ENCODE measurements around the gene CHTF18. TPM values are rescaled to one million over a fixed set of nuclear protein-coding genes. Genes with fewer than 3 reads are reported as not detected.
"Not testable (repeated sequence)": the region's sequence is repeated elsewhere in the genome, so short reads cannot be mapped to it uniquely, and the experiment has no call there.

Gene CHTF18
- total RNA-seq, 1 donor from 2014 or later, result 142 TPM

DNA sequence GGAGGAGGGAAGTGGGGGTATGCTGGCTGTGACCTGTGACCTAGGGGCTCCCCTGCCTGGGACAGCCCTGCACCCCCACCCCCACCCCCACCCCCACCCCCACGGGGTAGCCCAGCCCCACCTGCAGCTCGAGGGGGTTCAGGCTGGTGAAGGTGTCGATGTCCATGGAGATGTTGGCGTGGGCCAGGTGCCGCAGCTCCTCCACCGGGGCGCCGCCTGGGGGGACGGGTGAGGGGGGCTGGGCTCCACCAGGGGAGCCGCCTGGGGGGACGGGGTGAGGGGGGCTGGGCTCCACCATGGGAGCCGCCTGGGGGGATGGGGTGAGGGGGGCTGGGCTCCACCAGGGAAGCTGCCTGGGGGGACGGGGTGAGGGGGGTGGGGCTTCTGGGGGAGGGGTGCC is 18.0 kb upstream of the CHTF18 start:
- no peaks in the 10 kb centered on the region for H3K9me3 Mint-ChIP-seq
- H3K36me3 Mint-ChIP-seq (ENCODE audit: low read depth), result no peaks in the 10 kb centered on the region
- intact Hi-C loops (cut with micrococcal nuclease), result no loop called here

GRCh38 chr16:772959-773358 is 15.5 kb upstream of the CHTF18 start:
- H3K9me3 Mint-ChIP-seq, result no peaks in the 10 kb centered on the region
- H3K27me3 Mint-ChIP-seq (ENCODE audit: insufficient read depth), result no peaks in the 10 kb centered on the region
- H3K4me3 Mint-ChIP-seq, result no peak overlapping the region
- H3K27ac Mint-ChIP-seq, result no peak overlapping the region
- intact Hi-C loops (cut with micrococcal nuclease), result no loop called here
- H3K4me1 Mint-ChIP-seq (ENCODE audit: low read depth), result no peaks in the 10 kb centered on the region
- no peak for DNase-seq (ENCODE audit: low spot score)
- no peaks in the 10 kb centered on the region for H3K36me3 Mint-ChIP-seq (ENCODE audit: low read depth)

More for the DNA sequence above, 18.0 kb upstream of the CHTF18 start:
- Mint-ChIP-seq H3K27me3 (ENCODE audit: insufficient read depth) (no peaks in the 10 kb centered on the region), H3K4me1 (ENCODE audit: low read depth) (no peaks in the 10 kb centered on the region), H3K27ac (no peak overlapping the region), H3K4me3 (no peak overlapping the region)
- DNase-seq (ENCODE audit: low spot score), result no peak

- DNase-seq (ENCODE audit: low spot score), result no peak
- H3K36me3 Mint-ChIP-seq (ENCODE audit: low read depth), result no peaks in the 10 kb centered on the region
- H3K27me3 Mint-ChIP-seq (ENCODE audit: insufficient read depth), result no peaks in the 10 kb centered on the region
- no peak overlapping the region for H3K27ac Mint-ChIP-seq
- H3K4me1 Mint-ChIP-seq (ENCODE audit: low read depth), result no peaks in the 10 kb centered on the region
- intact Hi-C loops (cut with micrococcal nuclease), result no loop called here
- no peaks in the 10 kb centered on the region for H3K9me3 Mint-ChIP-seq
- H3K4me3 Mint-ChIP-seq, result no peak overlapping the region
These were observed 14.1 kb upstream of the CHTF18 start for GRCh38 chr16:774086-775001.

DNA sequence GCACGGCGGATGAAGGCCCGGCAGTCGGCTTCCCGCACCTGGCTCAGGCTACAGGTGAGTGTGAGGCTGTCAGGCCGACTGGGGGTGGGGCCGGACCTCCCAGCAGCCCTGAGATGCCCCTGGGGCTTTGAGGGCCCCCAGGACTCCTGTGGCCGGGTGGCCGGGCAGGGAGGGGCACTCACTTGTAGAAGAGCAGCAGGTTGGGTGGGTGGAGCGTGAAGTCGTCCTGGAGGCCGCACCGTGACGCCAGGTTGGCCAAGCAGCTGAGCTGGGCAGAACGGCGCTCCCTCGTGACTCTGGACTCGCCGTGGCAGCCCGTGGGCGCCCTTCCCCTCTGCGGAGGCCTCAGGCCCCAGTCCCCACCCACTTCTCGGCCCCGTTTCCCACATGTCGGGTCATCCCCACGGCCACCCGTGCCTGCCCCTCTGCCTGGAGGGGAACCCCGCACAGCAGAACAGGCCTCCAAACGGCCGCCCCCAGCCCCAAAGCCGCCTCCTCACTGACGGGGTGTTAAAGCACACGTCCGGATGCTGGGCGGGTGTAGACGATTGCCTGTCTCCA is 13.1 kb upstream of the CHTF18 start:
- no peak overlapping the region for H3K4me3 Mint-ChIP-seq
- H3K9me3 Mint-ChIP-seq, result no peaks in the 10 kb centered on the region
- H3K4me1 Mint-ChIP-seq (ENCODE audit: low read depth), result no peaks in the 10 kb centered on the region
- intact Hi-C loops (cut with micrococcal nuclease), result no loop called here
- no peak overlapping the region for H3K27ac Mint-ChIP-seq
- H3K36me3 Mint-ChIP-seq (ENCODE audit: low read depth), result no peaks in the 10 kb centered on the region
- H3K27me3 Mint-ChIP-seq (ENCODE audit: insufficient read depth), result no peaks in the 10 kb centered on the region
- no peak for DNase-seq (ENCODE audit: low spot score)

GRCh38 chr16:776298-776697 is 12.1 kb upstream of the CHTF18 start:
- H3K9me3 Mint-ChIP-seq; H3K4me3 Mint-ChIP-seq; DNase-seq (ENCODE audit: low spot score); H3K27me3 Mint-ChIP-seq (ENCODE audit: insufficient read depth); H3K36me3 Mint-ChIP-seq (ENCODE audit: low read depth); H3K4me1 Mint-ChIP-seq (ENCODE audit: low read depth); intact Hi-C loops (cut with micrococcal nuclease); H3K27ac Mint-ChIP-seq: not testable (repeated sequence)

DNA sequence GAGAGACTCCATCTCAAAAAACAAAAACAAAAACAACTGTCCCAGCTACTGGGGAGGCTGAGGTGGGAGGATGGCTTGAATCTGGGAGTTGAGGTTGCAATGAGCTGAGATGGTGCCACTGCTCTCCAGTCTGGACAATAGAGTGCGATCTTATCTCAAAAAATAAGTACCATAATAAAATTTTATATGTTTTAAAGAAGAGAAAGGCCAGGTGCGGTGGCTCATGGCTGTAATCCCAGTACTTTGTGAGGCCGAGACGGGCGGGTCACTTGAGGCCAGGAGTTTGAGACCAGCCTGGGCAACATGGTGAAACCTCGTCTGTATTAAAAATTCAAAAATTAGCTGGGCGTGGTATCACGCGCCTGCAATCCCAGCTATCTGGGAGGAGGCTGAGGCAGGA is 11.6 kb upstream of the CHTF18 start:
- no peak for DNase-seq (ENCODE audit: low spot score)
- Mint-ChIP-seq H3K4me1 (ENCODE audit: low read depth) (no peaks in the 10 kb centered on the region), H3K36me3 (ENCODE audit: low read depth) (no peaks in the 10 kb centered on the region), H3K27ac (no peak overlapping the region), H3K4me3 (no peak overlapping the region), H3K9me3 (no peaks in the 10 kb centered on the region), H3K27me3 (ENCODE audit: insufficient read depth) (no peaks in the 10 kb centered on the region)
- intact Hi-C loops (cut with micrococcal nuclease), result no loop called here

DNA sequence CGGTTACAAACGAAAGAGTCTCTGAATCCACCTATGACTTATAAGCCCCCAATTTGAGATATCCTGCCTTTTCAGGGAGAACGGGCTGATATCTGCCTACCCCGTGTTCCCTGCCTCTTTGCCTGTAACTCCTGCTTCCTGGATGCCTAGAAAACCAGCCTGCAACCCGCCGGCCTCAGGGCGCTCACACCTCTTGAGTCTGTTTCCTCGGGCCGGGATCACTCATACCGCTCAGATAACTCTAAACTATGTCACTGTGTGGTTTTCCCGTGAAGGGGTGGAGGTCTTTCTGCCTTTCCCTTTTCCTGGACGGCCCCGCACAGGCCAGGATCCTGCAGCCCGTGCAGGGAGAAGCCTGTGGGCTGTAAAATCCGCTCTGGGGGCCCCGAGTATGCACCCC is 10.6 kb upstream of the CHTF18 start:
- no peak for DNase-seq (ENCODE audit: low spot score)
- Mint-ChIP-seq H3K9me3 (no peaks in the 10 kb centered on the region), H3K36me3 (ENCODE audit: low read depth) (no peaks in the 10 kb centered on the region), H3K27ac (no peak overlapping the region), H3K27me3 (ENCODE audit: insufficient read depth) (no peaks in the 10 kb centered on the region), H3K4me3 (no peak overlapping the region), H3K4me1 (ENCODE audit: low read depth) (no peaks in the 10 kb centered on the region)
- intact Hi-C loops (cut with micrococcal nuclease), result no loop called here

DNA sequence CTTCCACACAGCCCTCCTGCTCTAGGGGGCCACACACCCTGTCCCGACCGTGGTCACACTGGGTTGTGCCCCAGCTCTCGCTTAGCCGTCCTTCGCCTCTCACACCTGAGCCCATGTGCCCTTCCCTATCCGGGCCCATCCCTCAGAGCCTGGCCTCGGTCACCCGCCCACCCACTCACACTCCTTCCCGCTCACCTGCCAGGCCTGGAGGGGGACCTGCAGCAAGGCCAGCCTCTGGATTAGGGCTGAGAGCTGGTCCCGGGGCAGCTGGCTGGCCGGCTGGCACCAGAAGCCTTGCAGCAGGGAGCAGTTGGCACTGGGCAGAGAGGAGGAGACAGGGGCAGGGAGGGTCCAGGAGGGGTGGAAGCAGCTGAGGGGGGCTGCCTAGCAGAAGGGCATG is 10.0 kb upstream of the CHTF18 start:
- Mint-ChIP-seq H3K4me1 (ENCODE audit: low read depth) (no peaks in the 10 kb centered on the region), H3K36me3 (ENCODE audit: low read depth) (no peaks in the 10 kb centered on the region), H3K27me3 (ENCODE audit: insufficient read depth) (no peaks in the 10 kb centered on the region), H3K4me3 (no peak overlapping the region), H3K9me3 (no peaks in the 10 kb centered on the region), H3K27ac (no peak overlapping the region)
- intact Hi-C loops (cut with micrococcal nuclease), result no loop called here
- DNase-seq (ENCODE audit: low spot score), result no peak

DNA sequence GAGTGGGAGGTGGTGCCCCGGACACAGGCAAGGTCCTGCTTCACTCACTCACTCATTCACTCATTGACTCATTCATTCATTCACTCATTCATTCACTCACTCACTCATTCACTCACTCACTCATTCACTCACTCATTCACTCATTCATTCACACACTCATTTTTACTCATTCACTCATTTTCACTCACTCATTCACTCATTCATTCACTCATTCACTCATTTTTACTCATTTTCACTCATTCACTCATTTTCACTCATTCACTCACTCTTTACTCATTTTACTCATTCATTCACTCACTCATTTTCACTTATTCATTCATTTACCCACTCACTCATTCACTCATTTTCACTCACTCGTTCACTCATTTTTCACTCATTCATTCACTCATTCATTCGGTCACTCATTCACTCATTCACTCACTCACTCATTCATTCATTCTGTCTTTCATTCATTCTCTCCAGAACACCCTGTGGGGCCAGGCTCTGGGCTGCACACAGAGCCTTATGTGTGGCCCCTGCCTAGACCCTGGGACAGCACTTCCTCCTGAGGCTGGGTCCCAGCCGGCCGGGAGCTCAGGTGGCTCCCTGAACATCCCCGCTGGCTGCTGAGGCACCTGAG is 9.4 kb upstream of the CHTF18 start:
- Mint-ChIP-seq H3K27me3 (ENCODE audit: insufficient read depth) (no peaks in the 10 kb centered on the region), H3K36me3 (ENCODE audit: low read depth) (no peaks in the 10 kb centered on the region), H3K4me3 (no peak overlapping the region), H3K27ac (no peak overlapping the region), H3K9me3 (no peaks in the 10 kb centered on the region), H3K4me1 (ENCODE audit: low read depth) (no peaks in the 10 kb centered on the region)
- intact Hi-C loops (cut with micrococcal nuclease), result no loop called here
- DNase-seq (ENCODE audit: low spot score), result no peak

- intact Hi-C loops (cut with micrococcal nuclease), result no loop called here
- Mint-ChIP-seq H3K4me1 (ENCODE audit: low read depth) (no peaks in the 10 kb centered on the region), H3K27me3 (ENCODE audit: insufficient read depth) (no peaks in the 10 kb centered on the region), H3K4me3 (no peak overlapping the region), H3K9me3 (no peaks in the 10 kb centered on the region), H3K36me3 (ENCODE audit: low read depth) (no peaks in the 10 kb centered on the region), H3K27ac (no peak overlapping the region)
- DNase-seq (ENCODE audit: low spot score), result no peak
These were observed 8.9 kb upstream of the CHTF18 start for GRCh38 chr16:779561-779960.

- Mint-ChIP-seq H3K4me3 (no peak overlapping the region), H3K36me3 (ENCODE audit: low read depth) (no peaks in the 10 kb centered on the region), H3K27ac (no peak overlapping the region), H3K4me1 (ENCODE audit: low read depth) (no peaks in the 10 kb centered on the region), H3K9me3 (no peaks in the 10 kb centered on the region), H3K27me3 (ENCODE audit: insufficient read depth) (no peaks in the 10 kb centered on the region)
- intact Hi-C loops (cut with micrococcal nuclease), result no loop called here
- no peak for DNase-seq (ENCODE audit: low spot score)
These were observed 8.1 kb upstream of the CHTF18 start for GRCh38 chr16:780296-780695.

- Mint-ChIP-seq H3K4me1 (ENCODE audit: low read depth) (no peaks in the 10 kb centered on the region), H3K36me3 (ENCODE audit: low read depth) (no peaks in the 10 kb centered on the region), H3K9me3 (no peaks in the 10 kb centered on the region), H3K27me3 (ENCODE audit: insufficient read depth) (no peaks in the 10 kb centered on the region), H3K27ac (no peak overlapping the region), H3K4me3 (no peak overlapping the region)
- DNase-seq (ENCODE audit: low spot score), result no peak
- intact Hi-C loops (cut with micrococcal nuclease), result no loop called here
These were observed 6.9 kb upstream of the CHTF18 start for GRCh38 chr16:781346-782010.

DNA sequence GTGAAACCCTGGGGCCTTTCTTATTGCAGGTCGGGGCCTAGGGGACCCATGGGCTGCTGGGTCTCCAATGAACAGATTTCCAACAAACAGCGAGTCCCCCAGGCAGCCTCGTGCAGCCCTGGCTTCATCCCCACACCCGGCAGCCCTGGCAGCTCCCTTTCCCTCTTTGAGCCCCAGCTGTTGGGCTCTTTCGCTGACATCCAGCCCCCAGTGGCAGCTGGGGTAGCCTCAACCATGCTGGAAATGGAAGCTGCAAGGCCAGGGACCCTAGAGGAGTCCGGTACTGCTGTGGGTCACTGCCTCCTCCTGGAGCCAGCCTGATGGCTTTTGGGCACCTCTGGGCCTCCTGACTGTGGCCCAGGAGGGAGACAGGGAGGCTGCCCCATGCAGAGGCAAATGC is 6.2 kb upstream of the CHTF18 start:
- Mint-ChIP-seq H3K4me3 (no peak overlapping the region), H3K27ac (no peak overlapping the region), H3K9me3 (no peaks in the 10 kb centered on the region), H3K27me3 (ENCODE audit: insufficient read depth) (no peaks in the 10 kb centered on the region), H3K4me1 (ENCODE audit: low read depth) (no peaks in the 10 kb centered on the region), H3K36me3 (ENCODE audit: low read depth) (no peaks in the 10 kb centered on the region)
- intact Hi-C loops (cut with micrococcal nuclease), result no loop called here
- no peak for DNase-seq (ENCODE audit: low spot score)
